ENCODE data around the gene ADAMTSL3. TPM values are rescaled to one million over a fixed set of nuclear protein-coding genes. Genes with fewer than 3 reads are reported as not detected.

Gene ADAMTSL3
- total RNA-seq, 1 experiment from 2014 or later, result 0.07 TPM

DNA sequence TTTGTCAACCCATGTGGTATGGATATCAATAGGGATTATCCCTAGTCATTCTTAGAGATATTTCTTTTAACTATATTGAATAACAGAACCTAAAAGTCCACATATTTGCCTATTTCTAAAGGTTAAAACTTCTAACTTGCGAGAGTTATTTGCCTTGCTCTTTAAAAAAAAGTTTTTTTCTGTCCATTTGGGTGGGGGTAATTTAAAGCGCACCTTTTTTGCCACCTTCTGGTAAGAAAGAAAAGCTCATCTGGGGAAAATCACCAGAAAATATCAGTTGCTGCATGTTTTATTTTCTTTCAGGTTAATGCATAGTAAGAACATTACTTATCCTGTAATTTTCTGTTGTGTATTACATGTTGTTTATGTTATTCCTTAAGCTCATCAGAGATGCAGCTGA lies 339.7 kb downstream of the ADAMTSL3 start:
- Mint-ChIP-seq H3K9me3 (ENCODE audit: unreplicated experiment) (no peaks in the 10 kb centered on the region), H3K4me3 (ENCODE audit: unreplicated experiment) (no peak overlapping the region), H3K27me3 (ENCODE audit: insufficient read depth, unreplicated experiment) (no peaks in the 10 kb centered on the region), H3K4me1 (ENCODE audit: low read depth, unreplicated experiment) (no peaks in the 10 kb centered on the region), H3K27ac (ENCODE audit: unreplicated experiment) (no peak overlapping the region), H3K36me3 (ENCODE audit: insufficient read depth, unreplicated experiment) (no peaks in the 10 kb centered on the region)
- POLR2A ChIA-PET, result no interaction called here
- no peaks in the 10 kb centered on the region for H3K9me3 ChIP-seq
- TF ChIP-seq, protein P1, sequence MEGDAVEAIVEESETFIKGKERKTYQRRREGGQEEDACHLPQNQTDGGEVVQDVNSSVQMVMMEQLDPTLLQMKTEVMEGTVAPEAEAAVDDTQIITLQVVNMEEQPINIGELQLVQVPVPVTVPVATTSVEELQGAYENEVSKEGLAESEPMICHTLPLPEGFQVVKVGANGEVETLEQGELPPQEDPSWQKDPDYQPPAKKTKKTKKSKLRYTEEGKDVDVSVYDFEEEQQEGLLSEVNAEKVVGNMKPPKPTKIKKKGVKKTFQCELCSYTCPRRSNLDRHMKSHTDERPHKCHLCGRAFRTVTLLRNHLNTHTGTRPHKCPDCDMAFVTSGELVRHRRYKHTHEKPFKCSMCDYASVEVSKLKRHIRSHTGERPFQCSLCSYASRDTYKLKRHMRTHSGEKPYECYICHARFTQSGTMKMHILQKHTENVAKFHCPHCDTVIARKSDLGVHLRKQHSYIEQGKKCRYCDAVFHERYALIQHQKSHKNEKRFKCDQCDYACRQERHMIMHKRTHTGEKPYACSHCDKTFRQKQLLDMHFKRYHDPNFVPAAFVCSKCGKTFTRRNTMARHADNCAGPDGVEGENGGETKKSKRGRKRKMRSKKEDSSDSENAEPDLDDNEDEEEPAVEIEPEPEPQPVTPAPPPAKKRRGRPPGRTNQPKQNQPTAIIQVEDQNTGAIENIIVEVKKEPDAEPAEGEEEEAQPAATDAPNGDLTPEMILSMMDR (IDR thresholded peaks at IDR 0.05; ENCODE audit: insufficient read depth in 1 of 2, low read depth in 1 of 2, low read length in 1 of 2, severe bottlenecking in 1 of 2, unreplicated experiment in 1 of 2), result no peak
- DNase-seq, result peak in 1 of 2 experiments; percentile 5
- CTCF ChIA-PET, result interaction anchor here (0.8 to 1.0 kb wide), 2 partner anchors 11 to 42 kb away, joined by 4 to 5 read pairs; no protein-coding TSS in a partner anchor
- H3K27me3 ChIP-seq (replicated peaks; ENCODE audit: control insufficient read depth, insufficient read depth, low read length), result no peaks in the 10 kb centered on the region
- BruUV-seq (replicated peaks), result no TSS peak
- no peak overlapping the region for H3K4me3 ChIP-seq (ENCODE audit: low read depth, low read length)
- intact Hi-C loops (cut with micrococcal nuclease; ENCODE audit: unreplicated experiment), result no loop called here
- no peaks in the 10 kb centered on the region for H3K36me3 ChIP-seq (ENCODE audit: control insufficient read depth, insufficient read depth, low read length)
- no peaks in the 10 kb centered on the region for H3K4me1 ChIP-seq

DNA sequence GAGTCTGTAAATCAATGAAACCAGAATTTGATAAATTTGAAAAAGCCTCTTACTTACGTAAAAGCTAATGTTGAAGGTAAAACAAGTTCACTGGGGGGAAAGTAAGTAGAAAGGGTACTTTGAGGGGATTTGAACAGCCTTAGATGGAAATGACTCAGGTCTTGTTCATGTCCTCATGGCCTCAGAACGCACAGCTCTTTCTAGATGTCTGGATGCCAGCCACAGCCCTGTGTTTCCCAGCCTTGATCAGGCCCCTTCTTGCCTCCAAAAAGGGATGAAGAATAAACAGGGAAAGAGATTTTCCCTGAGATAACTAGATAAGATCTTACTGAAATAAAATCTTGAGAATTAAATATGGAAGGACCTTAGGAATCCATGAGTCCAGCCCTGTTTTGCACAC lies 344.6 kb downstream of the ADAMTSL3 start:
- no peak for DNase-seq
- no peaks in the 10 kb centered on the region for H3K27me3 Mint-ChIP-seq (ENCODE audit: insufficient read depth, unreplicated experiment)
- Histone ChIP-seq H3K27me3 (replicated peaks; ENCODE audit: control insufficient read depth, insufficient read depth, low read length) (no peaks in the 10 kb centered on the region), H3K4me3 (ENCODE audit: low read depth, low read length) (no peak overlapping the region), H3K9me3 (no peaks in the 10 kb centered on the region), H3K36me3 (ENCODE audit: control insufficient read depth, insufficient read depth, low read length) (no peaks in the 10 kb centered on the region), H3K4me1 (peaks cover 4% of the 10 kb centered on the region; the same call in 1 of the 2 replicates)
- no TSS peak for BruUV-seq (replicated peaks)
- ChIA-PET POLR2A (no interaction called here), CTCF (no interaction called here)
- peaks cover 14% of the 10 kb centered on the region for H3K9me3 Mint-ChIP-seq (ENCODE audit: unreplicated experiment)
- TF ChIP-seq, protein P1 (IDR thresholded peaks at IDR 0.05; ENCODE audit: insufficient read depth in 1 of 2, low read depth in 1 of 2, low read length in 1 of 2, severe bottlenecking in 1 of 2, unreplicated experiment in 1 of 2), result no peak
- no peak overlapping the region for H3K4me3 Mint-ChIP-seq (ENCODE audit: unreplicated experiment)
- intact Hi-C loops (cut with micrococcal nuclease; ENCODE audit: unreplicated experiment), result no loop called here
- H3K27ac Mint-ChIP-seq (ENCODE audit: unreplicated experiment), result no peak overlapping the region
- H3K4me1 Mint-ChIP-seq (ENCODE audit: low read depth, unreplicated experiment), result peaks cover 12% of the 10 kb centered on the region
- H3K36me3 Mint-ChIP-seq (ENCODE audit: insufficient read depth, unreplicated experiment), result no peaks in the 10 kb centered on the region

DNA sequence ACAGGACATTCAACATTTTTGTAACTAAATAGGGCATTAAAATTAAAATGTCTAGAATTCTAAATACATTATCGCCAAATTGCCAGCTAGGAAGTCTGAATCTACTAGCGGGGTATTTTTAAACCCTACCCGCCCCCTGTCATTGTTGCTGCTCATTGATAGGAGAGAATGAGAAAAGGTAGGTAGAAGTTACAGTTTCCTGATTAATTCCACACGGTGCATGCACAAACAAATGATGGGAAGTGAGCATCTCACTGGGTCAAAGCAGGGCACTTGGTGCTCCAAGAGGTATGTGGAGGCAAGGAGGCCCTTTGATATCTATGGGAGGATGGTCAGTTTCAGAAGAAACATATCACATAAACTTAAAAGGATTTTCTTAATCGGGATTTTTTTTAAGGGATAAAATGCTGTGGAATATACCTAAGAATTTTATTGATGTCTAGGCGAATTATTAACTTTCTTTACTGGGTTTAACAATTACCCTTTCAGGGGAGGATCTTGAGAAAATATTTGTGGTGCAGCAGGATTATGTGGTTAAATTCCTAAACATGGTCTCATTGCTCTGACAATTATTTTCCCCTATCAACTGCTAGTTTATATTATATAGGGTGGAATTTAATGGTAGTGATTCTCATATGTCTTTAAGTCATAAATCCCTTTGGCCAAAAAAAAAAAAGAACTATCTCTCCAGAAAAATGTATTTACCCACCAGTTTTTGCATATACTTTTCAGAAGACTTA lies 345.6 kb downstream of the ADAMTSL3 start:
- Mint-ChIP-seq H3K36me3 (ENCODE audit: insufficient read depth, unreplicated experiment) (peaks cover 4% of the 10 kb centered on the region), H3K27ac (ENCODE audit: unreplicated experiment) (no peak overlapping the region), H3K4me1 (ENCODE audit: low read depth, unreplicated experiment) (peaks cover 12% of the 10 kb centered on the region), H3K9me3 (ENCODE audit: unreplicated experiment) (peaks cover 14% of the 10 kb centered on the region), H3K4me3 (ENCODE audit: unreplicated experiment) (no peak overlapping the region), H3K27me3 (ENCODE audit: insufficient read depth, unreplicated experiment) (no peaks in the 10 kb centered on the region)
- H3K4me1 ChIP-seq, result peaks cover 4% of the 10 kb centered on the region; the same call in 1 of the 2 replicates
- H3K4me3 ChIP-seq (ENCODE audit: low read depth, low read length), result no peak overlapping the region
- CTCF ChIA-PET, result no interaction called here
- no peaks in the 10 kb centered on the region for H3K36me3 ChIP-seq (ENCODE audit: control insufficient read depth, insufficient read depth, low read length)
- intact Hi-C loops (cut with micrococcal nuclease; ENCODE audit: unreplicated experiment), result no loop called here
- BruUV-seq (replicated peaks), result no TSS peak
- TF ChIP-seq, protein P1 (IDR thresholded peaks at IDR 0.05; ENCODE audit: insufficient read depth in 1 of 2, low read depth in 1 of 2, low read length in 1 of 2, severe bottlenecking in 1 of 2, unreplicated experiment in 1 of 2), result no peak
- H3K9me3 ChIP-seq, result no peaks in the 10 kb centered on the region
- DNase-seq, result no peak
- no peaks in the 10 kb centered on the region for H3K27me3 ChIP-seq (replicated peaks; ENCODE audit: control insufficient read depth, insufficient read depth, low read length)
- POLR2A ChIA-PET, result no interaction called here

Measured in Caco-2 (cell line).